HG03097 (cell line): ENCODE measurements around the gene PSMD9.
"Not testable (repeated sequence)": the region's sequence is repeated elsewhere in the genome, so short reads cannot be mapped to it uniquely, and the experiment has no call there.

Source experiments
- ATAC-seq: cut with Tn5 transposase; IDR thresholded peaks from one replicate; pipeline ENCODE4 v1.9.1; 2021; ENCODE audit not compliant: unreplicated experiment, low FRiP score

Gene PSMD9

GRCh38 chr12:121872546-121873215, 15.9 kb upstream of the PSMD9 start:
- ATAC-seq, result no peak

GRCh38 chr12:121873216-121873569, 15.4 kb upstream of the PSMD9 start:
- no peak for ATAC-seq

GRCh38 chr12:121874071-121874470, 14.5 kb upstream of the PSMD9 start:
- no peak for ATAC-seq

- no peak for ATAC-seq
These were observed 13.0 kb upstream of the PSMD9 start for GRCh38 chr12:121875582-121875981.

GRCh38 chr12:121876080-121876447, 12.5 kb upstream of the PSMD9 start:
- ATAC-seq, result not testable (repeated sequence)

GRCh38 chr12:121883315-121883660, 5.3 kb upstream of the PSMD9 start:
- no peak for ATAC-seq

DNA sequence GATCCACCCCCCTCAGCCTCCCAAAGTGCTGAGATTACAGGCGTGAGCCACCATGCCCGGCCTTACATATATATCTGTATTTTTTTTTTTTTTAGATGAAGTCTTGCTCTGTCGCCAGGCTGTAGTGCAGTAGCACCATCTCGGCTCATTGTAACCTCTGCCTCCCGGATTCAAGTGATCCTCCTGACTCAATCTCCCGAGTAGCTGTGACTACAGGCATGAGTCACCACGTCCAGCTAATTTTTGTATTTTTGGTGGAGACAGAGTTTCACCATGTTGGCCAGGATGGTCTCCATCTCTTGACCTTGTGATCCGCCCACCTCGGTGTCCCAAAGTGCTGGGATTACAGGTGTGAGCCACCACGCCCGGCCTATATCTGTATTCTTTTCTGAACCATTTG, 3.5 kb upstream of the PSMD9 start:
- ATAC-seq, result not testable (repeated sequence)

GRCh38 chr12:121888083-121888477, 510 bp upstream of the PSMD9 start:
- no peak for ATAC-seq

GRCh38 chr12:121889274-121889624, 659 bp downstream of the PSMD9 start:
- ATAC-seq, result no peak

- not testable (repeated sequence) for ATAC-seq
These were observed 1.1 kb downstream of the PSMD9 start for GRCh38 chr12:121889661-121890060.

- ATAC-seq, result no peak
These were observed 4.3 kb downstream of the PSMD9 start for GRCh38 chr12:121892673-121893561.

- no peak for ATAC-seq
These were observed 5.4 kb downstream of the PSMD9 start for GRCh38 chr12:121893961-121894460.

DNA sequence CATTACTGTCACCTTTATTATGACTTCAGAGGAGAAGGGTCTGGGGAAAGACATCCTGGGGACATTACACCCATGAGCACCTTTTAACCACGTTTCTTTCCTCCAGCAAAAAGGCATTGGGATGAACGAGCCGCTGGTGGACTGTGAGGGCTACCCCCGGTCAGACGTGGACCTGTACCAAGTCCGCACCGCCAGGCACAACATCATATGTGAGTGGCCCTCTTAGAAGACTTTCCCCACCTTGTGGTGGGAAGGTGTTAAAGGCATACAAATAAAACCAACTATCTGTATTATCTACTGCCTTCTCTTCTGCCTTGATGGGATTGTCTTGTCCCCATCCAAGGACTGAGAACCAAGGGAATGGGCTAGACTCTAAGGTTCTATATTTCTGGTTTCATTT, 6.0 kb downstream of the PSMD9 start:
- ATAC-seq, result no peak

DNA sequence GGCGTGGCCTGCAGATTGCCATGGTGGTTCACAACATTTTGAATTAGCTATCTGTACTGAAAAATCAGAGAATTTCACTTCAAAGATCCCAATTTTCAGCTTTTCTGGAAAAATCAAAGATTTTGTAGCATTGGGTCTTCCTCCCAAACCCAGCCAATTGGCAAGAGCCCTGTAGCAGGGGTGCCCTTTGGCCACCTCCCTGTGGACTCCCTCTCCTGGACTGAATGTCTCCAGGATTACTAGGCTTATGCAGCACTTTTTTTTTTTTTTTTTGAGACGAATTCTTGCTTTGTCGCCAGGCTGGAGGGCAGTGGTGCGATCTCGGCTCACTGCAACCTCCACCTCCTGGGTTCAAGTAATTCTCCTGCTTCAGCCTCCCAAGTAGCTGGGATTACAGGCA, 9.7 kb downstream of the PSMD9 start:
- ATAC-seq, result no peak

GRCh38 chr12:121899590-121899989, 11.0 kb downstream of the PSMD9 start:
- no peak for ATAC-seq

- ATAC-seq, result no peak
These were observed 14.6 kb downstream of the PSMD9 start for GRCh38 chr12:121903202-121903601.

GRCh38 chr12:121905746-121906145, 17.2 kb downstream of the PSMD9 start:
- ATAC-seq, result no peak

- ATAC-seq, result no peak
These were observed 20.1 kb downstream of the PSMD9 start for GRCh38 chr12:121908702-121909101.

DNA sequence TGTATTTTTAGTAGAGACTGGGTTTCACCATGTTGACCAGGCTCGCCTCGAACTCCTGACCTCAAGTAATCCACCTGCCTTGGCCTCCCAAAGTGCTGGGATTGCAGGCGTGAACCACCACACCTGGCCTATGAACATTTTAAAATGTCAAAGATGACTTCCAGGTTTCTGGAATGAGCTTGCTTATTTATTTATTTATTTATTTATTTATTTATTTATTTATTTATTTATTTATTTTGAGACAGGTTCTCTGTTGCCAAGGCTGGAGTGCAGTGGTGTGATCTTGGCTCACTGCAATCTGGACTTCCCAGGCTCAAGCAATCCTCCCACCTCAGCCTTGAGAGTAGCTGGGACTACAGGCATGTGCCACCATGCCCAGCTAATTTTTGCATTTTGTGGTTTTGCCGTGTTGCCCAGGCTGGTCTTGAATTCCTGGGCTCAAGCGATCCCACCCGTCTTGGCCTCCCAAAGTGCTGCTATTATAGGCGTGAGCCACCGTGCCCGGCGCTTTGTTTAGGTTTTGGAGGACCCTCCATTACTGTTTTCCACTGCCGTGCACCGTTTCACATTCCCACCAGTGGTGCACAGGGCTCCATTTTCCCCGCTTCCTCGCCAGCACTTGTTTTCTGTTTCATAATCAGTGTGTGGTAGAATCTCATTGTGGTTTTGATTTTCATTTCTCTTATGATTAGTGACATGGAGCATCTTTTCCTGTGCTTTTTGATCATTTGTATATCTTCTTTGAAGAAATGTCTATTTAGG, 23.4 kb downstream of the PSMD9 start:
- ATAC-seq, result no peak

DNA sequence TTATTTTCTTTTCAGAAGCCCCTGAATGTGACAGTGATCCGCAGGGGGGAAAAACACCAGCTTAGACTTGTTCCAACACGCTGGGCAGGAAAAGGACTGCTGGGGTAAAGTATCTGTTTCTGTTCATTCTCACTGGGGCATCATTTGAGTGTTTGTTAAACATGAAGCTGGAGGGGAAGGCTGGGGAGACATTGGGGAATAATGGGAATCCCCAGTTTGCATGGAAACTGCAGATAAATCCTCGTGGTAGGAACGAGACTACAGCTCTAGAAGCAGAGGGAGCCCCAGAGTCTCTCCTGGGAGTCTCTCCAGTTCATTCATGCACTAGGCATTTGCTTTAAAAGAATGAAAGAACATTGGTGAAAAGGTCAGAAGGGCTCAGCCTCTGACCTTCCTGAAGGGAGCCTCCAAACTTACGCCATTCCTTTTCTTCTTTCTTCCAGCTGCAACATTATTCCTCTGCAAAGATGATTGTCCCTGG, 27.3 kb downstream of the PSMD9 start:
- no peak for ATAC-seq

DNA sequence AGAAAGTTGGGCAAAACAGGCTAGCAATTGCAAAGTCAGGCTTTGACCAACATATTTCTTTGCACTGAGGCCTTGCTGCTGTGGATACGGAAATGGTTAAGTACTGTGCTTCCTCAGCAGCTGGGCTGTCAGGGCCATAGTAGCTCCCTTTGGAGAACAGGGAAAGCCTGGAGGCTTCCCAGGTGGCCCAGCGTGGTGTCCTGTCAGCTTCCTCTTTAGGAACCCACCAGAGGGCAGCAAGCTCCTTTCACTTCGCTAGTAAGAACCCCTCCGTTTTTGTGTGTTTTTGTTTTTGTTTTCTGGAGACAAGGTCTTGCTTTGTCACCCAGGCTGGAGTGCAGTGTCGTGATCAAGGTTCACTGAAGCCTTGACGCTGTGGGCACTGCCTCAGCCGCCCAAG, 28.1 kb downstream of the PSMD9 start:
- no peak for ATAC-seq
